CD4-positive, CD25-positive, alpha-beta regulatory T cell (primary cell): Measurements from ENCODE around the gene DQX1. TPM values are rescaled to one million over a fixed set of nuclear protein-coding genes. Genes with fewer than 3 reads are reported as not detected.
A peak's percentile ranks its signal among the peaks of the same experiment; 100 is the strongest.

Experiments used
- ATAC-seq, 2 donors: fragments of 150-1000 bp; cut with Tn5 transposase; one replicate each; pipeline ENCODE4 v1.10.0; 2021; ENCODE audit warnings: low read depth in 2 of 2, moderate number of reproducible peaks in 2 of 2, moderate library complexity in 1 of 2
- DNase-seq, 3 donors: peaks; one replicate each; pipeline versions ENCODE4 v3.0.0 to v3.0.0-alpha.2; 2012 to 2022; ENCODE audit warnings: mixed read lengths in 1 of 3
- H3K27ac ChIP-seq: one replicate; pipeline ENCODE4 v1.7.0; 2013; ENCODE audit warnings: mild to moderate bottlenecking, low read length; ENCODE audit not compliant: insufficient read depth, poor library complexity, severe bottlenecking
- H3K27me3 ChIP-seq: one replicate; pipeline ENCODE4 v1.7.0; 2013; ENCODE audit warnings: low read length; ENCODE audit not compliant: control insufficient read depth, insufficient read depth
- H3K36me3 ChIP-seq: one replicate; pipeline ENCODE4 v1.7.0; 2013; ENCODE audit warnings: mild to moderate bottlenecking, low read length, moderate library complexity; ENCODE audit not compliant: control insufficient read depth, insufficient read depth
- H3K4me1 ChIP-seq: 2 replicates; pipeline ENCODE4 v1.7.0; 2013; ENCODE audit warnings: mild to moderate bottlenecking, low read length; ENCODE audit not compliant: insufficient read depth, control insufficient read depth, poor library complexity, severe bottlenecking
- H3K4me3 ChIP-seq: one replicate; pipeline ENCODE4 v1.7.0; 2013; ENCODE audit warnings: low read depth, mild to moderate bottlenecking, low read length, moderate library complexity
- H3K9me3 ChIP-seq, 2 experiments: 1 replicate in 1 of 2; 2 replicates in 1 of 2; pipeline ENCODE4 v1.7.0; 2013; ENCODE audit warnings: low read length in 2 of 2, mild to moderate bottlenecking in 1 of 2, moderate library complexity in 1 of 2; ENCODE audit not compliant: control insufficient read depth in 2 of 2
- H3K27ac Mint-ChIP-seq, 3 donors: one replicate each; pipeline ENCODE4 v1.8.0; 2020 to 2022; ENCODE audit warnings: mild to moderate bottlenecking in 3 of 3, mixed read lengths in 3 of 3, moderate library complexity in 2 of 3
- H3K27me3 Mint-ChIP-seq: one replicate; pipeline ENCODE4 v1.8.0; 2022; ENCODE audit warnings: mild to moderate bottlenecking, mixed read lengths
- H3K36me3 Mint-ChIP-seq: one replicate; pipeline ENCODE4 v1.8.0; 2020; ENCODE audit warnings: mixed read lengths
- H3K4me1 Mint-ChIP-seq, 4 donors: one replicate each; pipeline ENCODE4 v1.8.0; 2020 to 2022; ENCODE audit warnings: mixed read lengths in 4 of 4, mild to moderate bottlenecking in 1 of 4
- H3K4me3 Mint-ChIP-seq, 4 donors: one replicate each; pipeline ENCODE4 v1.8.0; 2020 to 2022; ENCODE audit warnings: mild to moderate bottlenecking in 4 of 4, mixed read lengths in 4 of 4, moderate library complexity in 3 of 4
- H3K9me3 Mint-ChIP-seq, 7 donors: one replicate each; pipeline ENCODE4 v1.8.0; 2020 to 2022; ENCODE audit warnings: mixed read lengths in 7 of 7, mild to moderate bottlenecking in 3 of 7, moderate library complexity in 2 of 7
- polyA plus RNA-seq, 4 donors: library from polyadenylated mRNA; unstranded; fragments of 300-500 nt; fragmentation: Illumina TruSeq; gene quantifications; one replicate each; pipeline ENCODE4 v1.2.3, GENCODE V29; 2021
- total RNA-seq: library from RNA; stranded (reverse); gene quantifications from one replicate; pipeline ENCODE4 v1.2.3, GENCODE V29; 2022

Gene DQX1, protein sequence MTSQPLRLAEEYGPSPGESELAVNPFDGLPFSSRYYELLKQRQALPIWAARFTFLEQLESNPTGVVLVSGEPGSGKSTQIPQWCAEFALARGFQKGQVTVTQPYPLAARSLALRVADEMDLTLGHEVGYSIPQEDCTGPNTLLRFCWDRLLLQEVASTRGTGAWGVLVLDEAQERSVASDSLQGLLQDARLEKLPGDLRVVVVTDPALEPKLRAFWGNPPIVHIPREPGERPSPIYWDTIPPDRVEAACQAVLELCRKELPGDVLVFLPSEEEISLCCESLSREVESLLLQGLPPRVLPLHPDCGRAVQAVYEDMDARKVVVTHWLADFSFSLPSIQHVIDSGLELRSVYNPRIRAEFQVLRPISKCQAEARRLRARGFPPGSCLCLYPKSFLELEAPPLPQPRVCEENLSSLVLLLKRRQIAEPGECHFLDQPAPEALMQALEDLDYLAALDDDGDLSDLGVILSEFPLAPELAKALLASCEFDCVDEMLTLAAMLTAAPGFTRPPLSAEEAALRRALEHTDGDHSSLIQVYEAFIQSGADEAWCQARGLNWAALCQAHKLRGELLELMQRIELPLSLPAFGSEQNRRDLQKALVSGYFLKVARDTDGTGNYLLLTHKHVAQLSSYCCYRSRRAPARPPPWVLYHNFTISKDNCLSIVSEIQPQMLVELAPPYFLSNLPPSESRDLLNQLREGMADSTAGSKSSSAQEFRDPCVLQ
- total RNA-seq (0.15 TPM), polyA plus RNA-seq (not detected)

DNA sequence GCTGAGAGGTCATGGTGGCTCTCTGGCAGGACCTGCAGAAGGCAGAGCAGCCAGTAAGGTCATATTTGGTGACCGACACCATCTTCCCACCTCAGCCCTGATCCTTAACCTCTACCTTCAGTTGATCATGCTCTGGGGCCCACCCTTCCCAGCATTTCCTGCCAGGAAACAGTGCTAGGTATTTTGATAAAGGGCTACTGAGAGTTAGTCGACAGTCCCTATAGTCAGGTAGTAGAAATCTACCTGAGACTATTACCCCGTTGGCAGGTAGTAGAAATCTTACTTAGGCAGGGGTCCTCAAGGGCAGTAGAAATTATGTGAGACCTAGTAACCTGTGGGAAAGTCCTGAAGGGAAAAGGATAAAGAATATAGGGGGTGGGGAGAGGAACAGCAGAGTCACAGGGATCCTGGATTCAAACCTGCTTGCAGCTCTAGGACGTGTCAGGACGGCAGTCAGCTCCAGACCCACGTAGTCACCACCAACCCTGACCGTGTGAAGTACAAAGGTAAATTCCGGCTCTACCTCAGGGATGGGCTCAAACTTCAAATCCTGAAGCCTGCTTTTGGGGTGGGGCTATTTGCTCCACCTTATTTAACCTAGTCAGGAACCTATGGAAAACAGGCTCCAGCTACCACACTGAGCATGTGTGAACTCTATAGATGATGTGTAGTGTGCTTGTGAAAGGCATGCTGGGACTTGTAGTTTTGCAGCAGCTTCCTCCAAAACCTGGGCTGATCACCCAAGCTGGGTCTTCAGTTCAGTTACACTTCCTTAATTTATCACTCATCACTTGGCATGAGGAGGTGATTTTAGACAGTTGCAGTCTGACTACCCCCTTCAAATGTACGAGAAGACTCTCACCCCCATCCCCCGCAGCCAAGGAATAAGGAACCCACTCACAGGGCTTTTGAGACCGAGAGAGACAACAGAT, at the start of gene DQX1:
Gene DQX1 (minus strand): TSS at position 515 of the 932 bp plus-strand sequence. CDS start 502 bp downstream, at position 13.
- ATAC-seq (no peak), DNase-seq (peak in 2 of 3 donors; percentile 40 to 66)
- Histone ChIP-seq H3K27ac (no peak within 1 kb of the TSS), H3K9me3 (no peaks in the 10 kb centered on the region), H3K27me3 (no peaks in the 10 kb centered on the region), H3K4me3 (no peak within 1 kb of the TSS), H3K4me1 (peaks cover 18% of the 10 kb centered on the region), H3K36me3 (peaks cover 23% of the 10 kb centered on the region)
- H3K9me3 Mint-ChIP-seq: no peaks in the 10 kb centered on the region
- peak within 1 kb of the TSS in 2 of 3 donors; percentile 32 to 52 for H3K27ac Mint-ChIP-seq
- peak within 1 kb of the TSS in 3 of 4 donors; percentile 29 to 87 (median 81) for H3K4me3 Mint-ChIP-seq
- H3K36me3 Mint-ChIP-seq: peaks cover 27% of the 10 kb centered on the region
- peaks cover 20% of the 10 kb centered on the region for H3K27me3 Mint-ChIP-seq
- peaks cover 0 to 37% (median 17%) of the 10 kb centered on the region in 4 donors for H3K4me1 Mint-ChIP-seq

DNA sequence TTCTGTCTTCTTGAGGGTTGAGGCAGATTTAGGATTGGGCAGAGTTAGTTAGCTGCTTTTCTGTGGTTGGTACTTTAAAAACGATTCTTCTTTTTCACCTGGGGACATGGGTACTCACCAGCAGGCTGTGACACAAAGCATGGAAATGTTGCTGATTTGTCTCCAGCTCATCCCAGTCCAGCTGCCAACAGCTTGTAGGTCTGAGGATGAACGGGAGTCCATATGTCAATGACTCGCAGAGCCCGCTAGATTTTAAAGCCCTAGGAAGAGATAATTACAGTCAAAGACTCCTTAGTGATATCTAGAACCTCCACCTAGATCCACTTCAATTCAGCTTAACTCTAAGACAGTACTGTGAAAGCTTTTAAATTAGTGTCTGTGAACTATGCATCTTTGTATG, 49.3 kb upstream of the DQX1 start:
- Mint-ChIP-seq H3K27ac (peak overlapping the region in 1 of 3 donors; percentile 90), H3K4me1 (peaks cover 15 to 27% (median 21%) of the 10 kb centered on the region in 4 donors), H3K27me3 (no peaks in the 10 kb centered on the region), H3K4me3 (no peak overlapping the region), H3K36me3 (no peaks in the 10 kb centered on the region), H3K9me3 (no peaks in the 10 kb centered on the region)
- H3K4me1 ChIP-seq: peaks cover 18% of the 10 kb centered on the region
- H3K27me3 ChIP-seq: no peaks in the 10 kb centered on the region
- no peak for DNase-seq
- H3K9me3 ChIP-seq: no peaks in the 10 kb centered on the region
- H3K27ac ChIP-seq: no peak overlapping the region
- ATAC-seq: no peak
- H3K36me3 ChIP-seq: no peaks in the 10 kb centered on the region
- no peak overlapping the region for H3K4me3 ChIP-seq

DNA sequence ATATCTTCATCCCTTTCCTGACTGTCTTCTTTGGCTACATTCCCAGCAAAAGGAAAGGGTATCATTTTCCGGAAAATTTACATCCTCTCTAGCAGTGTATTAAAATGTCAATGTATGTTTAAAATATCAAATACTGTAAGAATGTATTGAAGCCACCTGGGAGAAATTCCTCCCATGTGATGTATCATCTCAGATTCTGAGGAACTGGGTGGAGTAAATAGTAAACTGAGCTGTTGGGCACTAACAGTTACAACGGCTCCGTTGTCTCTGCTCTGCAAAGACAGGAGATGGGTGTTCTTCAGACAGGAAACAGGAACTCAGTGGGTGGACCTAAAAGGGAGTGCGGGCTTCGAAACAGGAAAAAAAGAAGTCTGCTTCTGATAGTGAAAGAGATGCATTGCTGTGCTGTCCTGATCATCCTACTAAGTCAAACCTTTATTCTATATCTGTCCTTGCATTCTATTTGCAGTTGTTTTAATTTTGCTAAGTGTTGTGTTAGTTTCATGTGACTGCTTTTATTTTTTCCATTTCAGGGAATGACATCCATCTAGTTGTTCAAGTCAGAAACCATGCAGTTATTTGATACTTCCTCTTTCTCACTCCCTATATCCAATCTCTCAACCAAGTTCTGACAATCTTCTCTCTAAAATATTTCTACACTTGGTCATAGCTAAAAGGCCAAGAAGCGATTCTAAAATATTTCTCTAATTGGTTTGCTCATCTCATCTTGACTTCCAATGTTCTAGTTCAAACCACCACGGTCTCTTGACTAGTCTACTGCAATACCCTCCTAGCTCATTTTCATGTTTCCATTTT, 47.9 kb upstream of the DQX1 start:
- H3K9me3 Mint-ChIP-seq: peaks cover 0 to 1% (median 0%) of the 10 kb centered on the region in 7 donors
- peak in 1 of 3 donors; percentile 75 for DNase-seq
- Histone ChIP-seq H3K4me1 (peaks cover 18% of the 10 kb centered on the region), H3K27ac (peak overlapping the region; percentile 39), H3K9me3 (no peaks in the 10 kb centered on the region), H3K36me3 (no peaks in the 10 kb centered on the region), H3K4me3 (peak overlapping the region; percentile 74), H3K27me3 (no peaks in the 10 kb centered on the region)
- peak overlapping the region; percentile 65 to 82 (median 70) for H3K4me3 Mint-ChIP-seq
- H3K4me1 Mint-ChIP-seq: peaks cover 15 to 27% (median 21%) of the 10 kb centered on the region in 4 donors
- no peaks in the 10 kb centered on the region for H3K36me3 Mint-ChIP-seq
- H3K27me3 Mint-ChIP-seq: no peaks in the 10 kb centered on the region
- H3K27ac Mint-ChIP-seq: peak overlapping the region; percentile 69 to 90 (median 90)
- peak; percentile 75 to 85 for ATAC-seq

DNA sequence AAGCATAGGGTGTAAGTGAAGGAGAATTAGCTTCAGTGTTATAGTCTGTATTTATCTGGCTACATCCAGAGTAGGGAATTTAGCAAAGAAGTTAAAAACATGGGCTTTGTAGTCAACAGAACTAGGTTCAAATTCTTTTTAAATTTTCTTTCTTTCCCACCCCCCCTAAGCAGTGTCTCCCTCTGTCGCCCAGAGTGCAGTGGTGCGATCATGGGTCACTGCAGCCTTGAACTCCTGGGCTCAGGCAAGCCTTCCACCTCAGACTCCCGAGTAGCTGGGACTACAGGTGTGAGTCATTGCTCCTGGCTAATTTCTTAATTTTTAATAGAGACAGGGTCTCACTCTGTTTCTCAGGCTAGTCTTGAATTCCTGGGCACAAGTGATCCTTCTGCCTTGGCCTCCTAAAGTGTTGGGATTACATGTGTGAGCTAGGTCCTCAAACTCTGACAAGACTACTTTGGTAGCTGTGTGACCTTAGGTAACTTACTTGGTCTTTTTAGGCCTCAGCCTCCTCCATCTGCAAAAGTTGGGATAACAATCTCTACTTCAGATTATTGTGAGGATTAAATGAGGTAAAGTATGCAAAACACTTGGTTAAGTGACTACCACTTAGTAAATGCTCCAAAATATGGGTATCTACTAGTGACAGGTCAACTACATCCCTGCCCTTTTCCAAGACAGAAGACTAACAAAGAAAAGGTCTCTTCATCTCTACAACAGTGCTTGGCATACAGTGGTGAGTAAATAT, 46.3 kb upstream of the DQX1 start:
- Histone ChIP-seq H3K27me3 (no peaks in the 10 kb centered on the region), H3K36me3 (no peaks in the 10 kb centered on the region), H3K27ac (no peak overlapping the region), H3K4me1 (peaks cover 15% of the 10 kb centered on the region), H3K4me3 (no peak overlapping the region), H3K9me3 (no peaks in the 10 kb centered on the region)
- Mint-ChIP-seq H3K27me3 (no peaks in the 10 kb centered on the region), H3K27ac (no peak overlapping the region), H3K4me1 (peaks cover 15 to 18% (median 17%) of the 10 kb centered on the region in 4 donors), H3K9me3 (peaks cover 0 to 2% (median 0%) of the 10 kb centered on the region in 7 donors), H3K36me3 (no peaks in the 10 kb centered on the region), H3K4me3 (no peak overlapping the region)
- no peak for DNase-seq
- no peak for ATAC-seq

DNA sequence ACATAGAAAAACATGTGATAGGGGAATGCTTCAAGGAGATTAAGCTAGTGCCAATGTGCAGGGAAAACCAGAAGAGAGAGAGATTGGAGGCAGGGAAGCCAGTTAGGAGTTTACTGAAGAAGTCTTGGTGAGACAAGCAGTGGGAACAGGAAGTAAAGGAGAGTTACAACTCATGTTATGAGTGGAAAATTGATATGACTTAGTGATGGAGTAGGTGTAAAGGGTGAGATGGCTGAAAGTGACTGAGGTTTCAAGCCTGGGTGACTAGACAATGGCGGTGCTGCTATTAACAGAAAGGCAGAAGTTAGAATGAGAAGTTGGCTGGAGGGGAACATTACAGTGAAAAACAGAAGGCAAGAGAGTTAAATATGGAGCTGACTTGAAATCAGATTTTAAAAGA, 45.0 kb upstream of the DQX1 start:
- Histone ChIP-seq H3K4me3 (no peak overlapping the region), H3K36me3 (no peaks in the 10 kb centered on the region), H3K27me3 (no peaks in the 10 kb centered on the region), H3K9me3 (no peaks in the 10 kb centered on the region), H3K27ac (no peak overlapping the region), H3K4me1 (peaks cover 15% of the 10 kb centered on the region)
- Mint-ChIP-seq H3K9me3 (peaks cover 0 to 2% (median 0%) of the 10 kb centered on the region in 7 donors), H3K27ac (no peak overlapping the region), H3K4me1 (peaks cover 12 to 16% (median 15%) of the 10 kb centered on the region in 4 donors), H3K36me3 (no peaks in the 10 kb centered on the region), H3K27me3 (no peaks in the 10 kb centered on the region), H3K4me3 (no peak overlapping the region)
- DNase-seq: no peak
- no peak for ATAC-seq

DNA sequence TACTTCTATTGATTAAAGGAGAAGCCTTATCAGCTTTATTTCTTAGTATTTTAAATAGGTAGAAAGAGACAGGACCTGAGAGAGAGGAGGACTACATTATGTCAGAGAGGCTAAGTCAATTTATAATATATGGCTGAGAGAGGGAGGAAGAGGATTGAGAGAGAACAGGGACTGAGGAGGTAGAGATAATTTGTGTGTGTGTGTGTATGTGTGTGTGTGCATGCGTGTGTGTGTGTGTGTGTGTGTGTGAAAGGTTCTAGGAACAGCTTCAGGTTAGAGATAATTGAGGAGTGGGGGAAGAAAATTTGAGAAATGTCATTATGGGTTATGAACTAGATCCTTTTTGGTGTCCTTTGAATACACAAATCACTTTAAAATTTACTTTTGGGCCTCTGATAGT, 43.7 kb upstream of the DQX1 start:
- no peak overlapping the region for H3K4me3 Mint-ChIP-seq

More for the DNA sequence above, 43.7 kb upstream of the DQX1 start:
- Histone ChIP-seq H3K4me3 (no peak overlapping the region), H3K27me3 (no peaks in the 10 kb centered on the region), H3K4me1 (peaks cover 14% of the 10 kb centered on the region), H3K36me3 (no peaks in the 10 kb centered on the region), H3K9me3 (no peaks in the 10 kb centered on the region), H3K27ac (no peak overlapping the region)
- H3K36me3 Mint-ChIP-seq: no peaks in the 10 kb centered on the region
- peaks cover 11 to 14% (median 13%) of the 10 kb centered on the region in 4 donors for H3K4me1 Mint-ChIP-seq
- DNase-seq: no peak
- no peak for ATAC-seq
- no peaks in the 10 kb centered on the region for H3K27me3 Mint-ChIP-seq
- H3K9me3 Mint-ChIP-seq: peaks cover 0 to 2% (median 0%) of the 10 kb centered on the region in 7 donors
- no peak overlapping the region for H3K27ac Mint-ChIP-seq
